IPS-NIHi7 (cell line): ENCODE results near the gene EPX.

Experiments used
- DNase-seq: peaks from one replicate; pipeline ENCODE4 v3.0.0; 2012; ENCODE audit warnings: mixed read lengths; ENCODE audit errors: extremely low spot score

EPX gene

DNA sequence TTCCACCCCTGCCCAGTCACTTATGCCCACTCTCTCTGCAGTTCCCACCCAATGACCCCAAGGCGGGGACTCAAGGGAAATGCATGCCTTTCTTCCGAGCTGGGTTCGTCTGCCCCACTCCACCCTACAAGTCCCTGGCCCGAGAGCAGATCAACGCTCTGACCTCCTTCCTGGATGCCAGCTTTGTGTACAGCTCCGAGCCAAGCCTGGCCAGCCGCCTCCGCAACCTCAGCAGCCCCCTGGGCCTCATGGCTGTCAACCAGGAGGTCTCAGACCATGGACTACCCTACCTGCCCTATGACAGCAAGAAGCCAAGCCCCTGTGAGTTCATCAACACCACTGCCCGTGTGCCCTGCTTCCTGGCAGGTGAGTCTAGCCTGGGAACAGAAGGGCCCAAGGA, 59.6 kb downstream of the EPX start:
- no peak for DNase-seq

DNA sequence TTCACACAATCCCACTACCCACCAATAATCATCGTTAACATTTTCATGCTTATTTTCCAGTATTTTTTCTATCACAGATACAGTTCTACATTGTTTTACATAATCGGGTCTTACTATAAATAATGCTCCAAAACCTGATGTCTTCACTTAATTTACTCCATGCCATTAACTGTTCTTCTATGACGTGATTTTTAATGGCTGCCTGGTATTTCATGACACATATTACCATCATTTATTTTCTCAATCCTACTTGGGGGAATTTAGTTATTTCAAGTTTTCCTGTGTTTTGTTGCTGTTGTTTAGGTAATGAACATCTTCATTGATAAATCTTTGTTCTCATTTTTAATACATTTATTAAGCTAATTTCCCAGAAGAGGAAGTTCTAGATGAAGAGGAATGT, 60.6 kb downstream of the EPX start:
- DNase-seq = no peak
